ENCODE measurements around the gene UGT2B15. TPM values are rescaled to one million over a fixed set of nuclear protein-coding genes. Genes with fewer than 3 reads are reported as not detected.
"Not testable (repeated sequence)": the region's sequence is repeated elsewhere in the genome, so short reads cannot be mapped to it uniquely, and the experiment has no call there.

Gene UGT2B15
- total RNA-seq: not detected in 2 replicates

DNA sequence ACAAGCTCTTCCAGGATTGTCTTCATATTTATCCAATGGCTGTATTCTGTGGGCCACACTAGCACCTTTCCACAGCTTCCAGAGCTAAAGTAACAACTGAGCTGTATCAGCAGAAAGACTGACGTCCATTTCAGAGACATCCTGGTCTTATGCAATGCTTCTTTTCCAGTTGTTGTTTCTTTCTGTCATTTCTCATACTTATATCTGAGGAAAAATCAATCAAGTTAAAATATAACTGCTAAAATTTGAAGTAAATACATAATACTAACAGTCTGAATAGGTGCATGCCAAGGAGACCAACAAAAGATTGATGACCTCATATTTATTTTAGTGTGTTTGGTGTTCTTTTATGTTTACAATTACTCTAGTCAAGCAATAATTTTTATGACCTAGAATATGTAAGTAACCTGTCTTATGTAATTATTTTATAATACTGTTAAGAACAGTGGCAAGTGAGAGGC is at the start of gene UGT2B15:
Gene UGT2B15 (minus strand): TSS at position 174 of the 461 bp plus-strand sequence. CDS start 34 bp downstream, at position 140.
- DNase-seq (ENCODE audit: low read depth in 2 of 2): not testable (repeated sequence)

DNA sequence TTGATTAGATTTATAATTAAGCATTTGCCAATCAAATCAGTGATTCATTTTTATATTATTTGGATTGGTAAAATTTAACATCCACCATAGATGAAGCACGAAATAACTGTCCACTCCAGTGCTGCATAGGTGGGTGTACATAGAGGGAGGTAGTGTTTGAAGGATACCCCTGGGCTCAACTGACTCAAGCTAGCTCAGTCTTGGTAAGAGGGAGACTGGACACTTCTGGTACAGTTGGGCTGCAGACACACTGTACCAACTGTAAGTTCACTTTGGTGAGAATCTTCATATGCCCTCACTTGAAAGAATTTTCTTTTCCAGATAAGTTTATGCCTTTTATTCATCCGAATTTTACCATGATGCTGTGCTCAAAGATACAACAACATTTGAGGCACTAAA is 48.6 kb upstream of the UGT2B15 start:
- no peak for DNase-seq (ENCODE audit: low read depth in 2 of 2)

DNA sequence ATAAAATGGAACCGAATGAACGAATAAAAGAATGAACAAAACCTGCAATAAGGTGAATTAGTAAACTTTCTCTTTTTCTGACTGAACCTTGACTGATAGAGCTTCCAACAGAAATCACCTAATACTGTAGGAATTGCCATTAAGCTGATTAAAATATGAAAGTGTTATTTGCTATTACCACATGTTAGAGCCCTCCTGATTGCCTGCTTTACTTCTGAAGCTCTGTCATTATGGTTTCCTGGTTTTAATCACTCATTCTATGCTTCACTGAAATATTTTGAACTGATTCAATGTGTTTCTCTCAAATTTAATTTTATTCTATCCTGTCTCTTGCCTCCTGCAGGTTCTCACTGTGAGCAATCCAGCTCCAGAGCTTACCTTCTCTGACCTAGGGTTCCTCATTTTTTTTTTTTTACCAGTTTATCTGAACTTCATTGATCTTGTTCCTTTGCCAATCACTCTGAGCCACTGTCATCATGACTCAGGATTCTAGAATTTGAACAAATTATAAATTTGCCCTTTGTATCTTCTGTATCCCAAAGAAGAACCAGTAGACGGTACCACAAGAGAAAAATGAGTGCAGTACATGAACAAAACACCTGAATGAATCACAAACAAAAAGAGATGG is 48.1 kb upstream of the UGT2B15 start:
- DNase-seq (ENCODE audit: low read depth in 2 of 2): no peak

DNA sequence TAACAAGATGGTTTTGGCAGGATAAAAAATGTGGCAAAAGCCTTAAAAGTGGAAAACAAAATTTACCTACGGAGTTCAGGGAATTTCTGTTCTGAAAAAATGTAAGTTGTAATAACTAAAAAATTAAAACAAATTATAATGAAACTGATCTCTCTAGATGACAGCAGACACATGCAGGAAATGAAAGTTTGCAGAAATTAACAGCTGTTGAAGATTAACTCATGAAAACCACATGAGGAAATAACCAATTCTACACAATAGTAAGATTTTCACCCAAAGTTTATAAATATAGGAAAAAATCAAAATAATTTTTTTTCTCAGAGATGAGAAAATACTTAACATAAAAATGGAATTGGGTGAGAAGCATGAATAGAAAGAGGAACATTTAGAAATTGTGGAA is 47.5 kb upstream of the UGT2B15 start:
- no peak for DNase-seq (ENCODE audit: low read depth in 2 of 2)

DNA sequence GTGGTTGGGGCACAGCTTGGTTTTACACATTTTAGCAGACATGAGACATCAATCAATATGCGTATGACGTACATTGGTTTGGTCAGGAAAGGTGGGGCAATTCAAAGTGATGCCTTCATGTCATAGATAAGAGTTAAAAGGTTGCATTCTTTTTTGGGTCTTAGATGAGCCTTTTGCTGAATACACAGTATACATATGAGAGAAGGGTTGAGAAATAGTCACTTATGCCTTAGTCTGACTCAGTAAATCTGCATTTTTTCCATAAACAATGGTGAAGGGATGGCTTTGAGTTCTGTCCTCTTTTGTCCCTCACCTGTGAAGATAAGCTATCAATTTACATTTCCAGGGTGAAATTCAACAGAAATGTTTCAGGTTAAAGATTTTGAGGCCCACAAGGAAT is 43.9 kb upstream of the UGT2B15 start:
- DNase-seq (ENCODE audit: low read depth in 2 of 2): no peak

DNA sequence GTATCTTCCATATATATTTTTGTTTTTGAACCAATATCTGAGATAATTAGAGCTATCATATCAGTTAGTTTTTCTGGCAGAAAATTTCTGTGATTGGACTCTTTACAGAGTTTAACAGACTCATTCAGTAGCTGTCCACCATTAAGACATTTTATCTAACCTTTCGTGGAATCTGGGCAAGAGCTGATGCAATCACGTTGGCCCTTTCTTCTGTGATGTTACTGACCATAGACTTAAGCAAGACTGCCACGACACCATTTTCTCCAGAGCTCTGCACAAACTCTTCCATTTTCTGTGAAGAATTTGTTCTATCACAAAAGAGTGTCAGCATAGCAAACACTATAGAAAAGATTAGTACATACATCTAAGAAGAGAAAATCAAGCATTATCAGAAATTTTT is 41.8 kb upstream of the UGT2B15 start:
- DNase-seq (ENCODE audit: low read depth in 2 of 2): no peak

DNA sequence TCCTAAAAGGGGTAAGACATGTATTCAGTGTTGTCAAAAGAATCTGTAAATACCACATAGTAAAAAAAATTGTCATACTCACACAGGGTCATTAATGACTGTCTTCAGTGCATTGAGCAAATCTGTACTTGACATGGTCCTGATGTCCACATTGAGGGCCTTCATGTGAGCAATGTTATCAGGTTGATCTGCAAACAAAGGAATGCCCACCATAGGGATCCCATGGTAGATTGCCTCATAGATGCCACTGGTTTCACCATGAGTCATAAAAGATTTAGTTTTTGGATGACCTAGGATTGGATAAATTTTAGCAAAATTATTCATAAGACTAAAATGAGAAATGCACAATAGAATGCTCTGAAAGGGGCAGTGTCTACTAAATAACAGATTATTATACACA is 38.1 kb upstream of the UGT2B15 start:
- DNase-seq (ENCODE audit: low read depth in 2 of 2): no peak

DNA sequence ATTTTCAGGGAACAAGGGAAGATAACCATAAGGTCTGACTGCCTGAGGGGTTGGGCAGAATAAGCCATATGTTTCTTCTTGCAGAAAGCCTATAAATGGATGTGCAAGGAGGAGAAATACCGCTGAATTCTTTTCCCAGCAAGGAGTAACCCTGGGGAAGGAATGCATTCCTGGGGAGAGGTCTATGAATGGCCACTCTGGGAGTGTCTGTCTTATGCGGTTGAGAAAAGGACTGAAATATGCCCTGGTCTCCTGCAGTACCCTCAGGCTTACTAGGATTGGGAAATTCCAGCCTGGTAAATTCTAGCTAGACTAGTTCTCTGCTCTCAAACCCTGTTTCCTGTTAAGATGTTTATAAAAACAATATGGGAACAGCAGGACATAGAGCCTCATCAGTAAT is 32.7 kb upstream of the UGT2B15 start:
- not testable (repeated sequence) for DNase-seq (ENCODE audit: low read depth in 2 of 2)

DNA sequence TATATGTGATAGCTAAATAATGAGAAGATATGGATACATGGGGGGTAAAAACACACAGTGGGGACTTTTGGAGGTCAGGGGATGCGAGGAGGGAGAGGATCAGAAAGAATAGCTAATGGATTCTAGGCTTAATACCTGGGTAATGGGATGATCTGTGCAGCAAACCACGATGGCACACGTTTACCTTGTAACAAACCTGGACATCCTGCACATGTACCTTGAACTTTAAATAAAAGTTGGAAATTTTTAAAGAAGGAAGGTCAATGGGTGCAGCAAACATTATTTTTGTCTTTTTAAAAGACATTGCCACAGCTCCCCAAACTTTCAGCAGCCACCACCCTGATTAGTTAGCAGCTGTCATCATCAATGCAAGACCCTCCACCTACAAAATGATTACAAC is 29.7 kb upstream of the UGT2B15 start:
- DNase-seq (ENCODE audit: low read depth in 2 of 2): no peak

DNA sequence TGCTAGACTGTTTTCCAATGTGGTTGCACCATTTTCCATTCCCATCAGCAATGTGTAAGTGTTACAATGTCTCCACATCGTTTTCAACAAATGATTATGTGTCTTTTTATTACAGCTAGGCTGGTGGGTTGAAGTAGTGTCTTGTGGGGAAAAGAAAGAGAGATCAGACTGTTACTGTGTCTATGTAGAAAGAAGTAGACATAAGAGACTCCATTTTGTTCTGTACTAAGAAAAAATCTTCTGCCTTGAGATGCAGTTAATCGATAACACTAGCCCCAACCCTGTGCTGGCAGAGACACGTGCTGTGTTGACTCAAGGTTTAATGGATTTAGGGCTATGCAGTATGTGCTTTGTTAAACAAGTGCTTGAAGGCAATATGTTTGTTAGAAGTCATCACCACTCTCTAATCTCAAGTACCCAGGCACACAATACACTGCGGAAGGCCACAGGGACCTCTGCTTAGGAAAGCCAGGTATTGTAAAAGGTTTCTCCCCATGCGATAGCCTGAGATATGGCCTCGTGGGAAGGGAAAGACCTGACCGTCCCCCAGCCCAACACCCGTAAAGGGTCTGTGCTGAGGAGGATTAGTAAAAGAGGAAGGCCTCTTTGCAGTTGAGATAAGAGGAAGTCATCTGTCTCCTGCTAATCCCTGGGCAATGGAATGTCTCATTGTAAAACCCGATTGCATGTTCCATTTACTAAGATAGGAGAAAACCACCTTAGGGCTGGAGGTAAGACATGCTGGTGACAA is 23.0 kb upstream of the UGT2B15 start:
- DNase-seq (ENCODE audit: low read depth in 2 of 2): no peak

DNA sequence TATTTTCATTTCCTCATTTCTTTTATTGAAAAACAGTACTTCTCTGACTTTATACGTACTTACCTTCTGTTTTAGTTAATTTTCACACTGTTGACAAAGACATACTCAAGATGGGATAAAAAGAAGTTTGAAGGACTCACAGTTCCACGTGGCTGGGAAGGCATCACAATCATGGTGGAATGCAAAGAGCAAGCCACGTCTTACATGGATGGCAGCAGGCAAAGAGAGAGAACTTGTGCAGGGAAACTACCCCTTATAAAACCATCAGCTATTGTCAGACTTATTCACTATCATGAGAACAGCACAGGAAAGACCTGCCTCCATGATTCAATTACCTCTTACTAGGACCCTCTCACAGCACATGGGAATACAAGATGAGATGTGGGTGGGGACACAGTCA is 20.7 kb upstream of the UGT2B15 start:
- no peak for DNase-seq (ENCODE audit: low read depth in 2 of 2)

DNA sequence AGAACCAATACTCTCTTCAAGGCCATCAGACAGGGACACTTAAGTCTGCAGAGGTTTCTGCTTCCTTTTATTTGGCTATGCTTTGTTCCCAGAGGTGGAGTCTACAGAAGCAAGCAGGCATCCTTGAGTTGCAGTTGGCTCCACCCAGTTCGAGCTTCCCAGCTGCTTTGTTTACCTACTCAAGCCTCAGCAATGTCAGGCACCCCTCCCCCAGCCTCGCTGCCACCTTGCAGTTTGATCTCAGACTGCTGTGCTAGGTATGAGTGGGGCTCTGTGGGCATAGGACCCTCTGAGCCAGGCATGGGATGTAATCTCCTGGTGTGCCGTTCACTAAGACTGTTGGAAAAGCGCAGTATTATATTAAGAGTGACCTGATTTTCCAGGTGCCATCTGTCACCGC is 12.6 kb upstream of the UGT2B15 start:
- no peak for DNase-seq (ENCODE audit: low read depth in 2 of 2)

DNA sequence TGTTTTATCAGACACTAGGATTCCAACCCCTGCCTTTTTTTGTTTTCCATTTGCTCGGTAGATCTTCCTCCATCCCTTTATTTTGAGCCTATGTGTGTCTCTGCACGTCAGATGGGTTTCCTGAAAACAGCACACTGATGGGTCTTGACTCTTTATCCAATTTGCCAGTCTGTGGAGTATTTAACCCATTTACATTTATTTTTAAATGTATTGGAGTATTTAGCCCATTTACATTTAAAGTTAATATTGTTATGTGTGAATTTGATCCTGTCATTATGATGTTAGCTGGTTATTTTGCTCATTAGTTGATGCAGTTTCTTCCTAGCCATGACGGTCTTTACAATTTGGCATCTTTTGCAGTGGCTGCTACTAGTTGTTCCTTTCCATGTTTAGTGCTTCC is 10.8 kb upstream of the UGT2B15 start:
- DNase-seq (ENCODE audit: low read depth in 2 of 2): not testable (repeated sequence)

DNA sequence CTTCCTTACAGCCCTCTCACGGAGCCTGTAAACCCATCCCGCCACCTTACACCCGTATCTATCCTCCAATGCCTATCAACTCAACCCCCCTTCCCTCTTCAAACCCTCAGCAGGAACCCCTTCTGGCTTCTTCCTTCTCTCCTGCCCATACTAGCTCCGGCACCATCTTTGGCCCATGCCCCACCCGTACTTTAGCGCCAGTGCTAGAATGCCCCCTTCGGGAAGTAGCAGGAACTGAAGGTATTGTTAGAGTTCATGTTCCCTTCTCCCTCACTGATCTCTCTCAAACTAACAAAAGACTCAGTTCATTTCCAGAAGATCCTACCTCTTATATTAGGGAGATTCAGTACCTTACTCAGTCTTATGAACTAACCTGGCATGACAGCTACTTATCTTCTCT is 2.7 kb upstream of the UGT2B15 start:
- no peak for DNase-seq (ENCODE audit: low read depth in 2 of 2)

DNA sequence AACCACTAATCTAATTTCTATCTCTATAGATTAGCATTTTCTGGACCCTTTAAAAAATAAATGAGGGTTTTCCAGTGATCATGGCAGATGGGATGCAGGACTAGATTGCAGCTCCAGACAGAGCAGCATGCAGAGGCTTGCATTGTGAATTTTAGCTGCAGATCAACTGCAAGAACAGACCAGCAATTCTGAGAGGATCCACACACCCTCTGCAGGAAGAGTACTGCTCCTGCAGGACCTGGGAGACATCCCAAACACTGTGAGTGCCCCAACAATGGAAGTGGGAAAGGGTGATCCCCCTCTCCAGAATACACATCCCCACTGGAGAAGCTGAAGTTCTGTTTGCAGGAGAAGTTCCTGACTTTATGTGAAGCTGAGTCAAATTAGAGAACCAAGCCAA is 765 bp upstream of the UGT2B15 start:
- not testable (repeated sequence) for DNase-seq (ENCODE audit: low read depth in 2 of 2)

DNA sequence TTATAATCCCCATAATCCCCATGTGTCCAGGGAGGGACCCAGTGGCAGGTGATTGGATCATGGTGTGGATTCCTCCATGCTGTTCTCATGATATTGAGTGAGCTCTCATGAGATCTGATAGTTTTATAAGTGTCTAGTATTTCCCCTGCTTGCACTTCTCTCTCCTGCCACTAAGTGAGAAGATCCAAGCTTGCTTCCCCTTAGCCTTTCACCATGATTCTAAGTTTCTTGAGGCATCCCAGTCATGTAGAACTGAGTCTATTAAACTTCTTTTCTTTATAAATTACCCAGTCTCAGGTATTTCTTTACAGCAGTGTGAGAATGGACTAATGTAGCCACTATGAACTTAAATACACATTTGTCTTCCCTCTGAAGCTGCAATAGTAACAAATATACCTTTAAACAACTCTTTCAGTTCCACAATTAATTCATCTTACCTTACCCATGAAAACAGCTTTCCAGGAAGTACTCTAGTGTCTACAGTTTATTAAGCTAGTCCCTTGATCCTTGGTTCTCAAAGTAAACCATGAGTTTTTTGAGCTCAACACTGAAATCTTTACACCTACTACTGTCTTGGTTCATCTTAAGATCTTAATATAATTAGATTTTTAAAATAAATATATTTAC is 1.8 kb downstream of the UGT2B15 start:
- DNase-seq (ENCODE audit: low read depth in 2 of 2): not testable (repeated sequence)

DNA sequence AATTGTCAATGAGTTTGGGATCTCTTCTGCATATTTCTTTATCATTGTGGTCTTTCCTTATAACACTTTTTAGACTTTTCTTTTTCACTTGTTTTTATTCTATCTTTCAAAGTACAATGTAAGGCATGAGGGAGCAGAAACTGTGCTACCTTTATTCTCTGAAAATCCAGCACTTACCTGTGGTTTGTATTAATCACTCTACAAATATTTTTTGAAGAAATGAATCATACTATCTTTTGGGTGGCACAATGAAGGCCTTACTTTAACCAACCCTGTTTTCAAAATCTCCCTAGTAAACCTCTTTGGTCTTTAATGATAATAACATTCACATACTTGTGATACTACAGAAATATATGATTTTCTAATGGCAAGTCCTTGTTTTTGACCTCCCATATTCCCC is 2.9 kb downstream of the UGT2B15 start:
- DNase-seq (ENCODE audit: low read depth in 2 of 2): not testable (repeated sequence)

DNA sequence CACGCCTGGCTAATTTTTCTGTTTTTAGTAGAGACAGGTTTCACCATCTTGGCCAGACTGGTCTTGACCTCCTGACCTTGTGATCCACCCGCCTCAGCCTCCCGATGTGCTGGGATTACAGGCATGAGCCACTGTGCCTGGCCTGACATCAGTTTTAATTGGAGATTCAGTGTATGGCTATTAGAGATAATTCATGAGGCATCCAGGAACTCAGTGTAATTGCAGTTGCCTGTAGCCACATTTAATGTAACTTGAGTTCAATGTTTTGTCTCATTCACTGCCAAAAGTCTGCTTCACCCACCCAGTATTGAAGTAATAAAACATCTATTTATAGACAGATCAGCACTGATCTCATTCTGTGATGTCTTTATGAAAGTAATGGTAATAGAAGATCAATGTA is 5.7 kb downstream of the UGT2B15 start:
- DNase-seq (ENCODE audit: low read depth in 2 of 2): not testable (repeated sequence)

DNA sequence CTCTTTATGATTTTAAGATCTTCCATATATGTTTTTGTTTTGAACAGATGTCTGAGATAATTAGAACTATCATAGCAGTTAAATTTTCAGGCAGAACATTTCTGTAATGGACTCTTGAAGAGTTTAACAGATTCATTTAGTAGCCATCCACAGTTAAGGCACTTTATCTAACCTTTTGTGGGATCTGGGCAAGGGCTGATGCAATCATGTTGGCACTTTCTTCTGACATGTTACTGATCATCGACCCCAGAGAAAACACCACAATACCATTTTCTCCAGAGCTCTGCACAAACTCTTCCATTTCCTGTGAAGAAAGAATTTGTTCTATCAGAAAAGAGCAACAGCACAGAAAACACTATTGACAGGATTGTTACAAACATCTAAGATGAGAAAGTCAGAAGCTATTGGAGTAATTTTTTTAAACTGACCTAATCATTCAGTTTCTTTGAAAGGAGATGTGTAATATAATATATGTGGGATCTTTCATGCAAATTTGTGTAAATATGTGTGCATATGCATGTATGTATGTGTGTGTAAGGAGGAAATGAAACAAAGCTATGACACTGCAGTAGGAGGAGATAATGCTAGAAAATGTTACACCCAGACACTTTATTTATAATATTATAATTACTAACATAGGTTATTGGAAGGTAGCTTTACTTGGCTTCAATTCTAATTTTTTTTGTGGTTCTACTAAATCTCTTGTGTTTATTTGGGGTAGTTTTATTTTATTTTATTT is 7.4 kb downstream of the UGT2B15 start:
- DNase-seq (ENCODE audit: low read depth in 2 of 2): not testable (repeated sequence)

DNA sequence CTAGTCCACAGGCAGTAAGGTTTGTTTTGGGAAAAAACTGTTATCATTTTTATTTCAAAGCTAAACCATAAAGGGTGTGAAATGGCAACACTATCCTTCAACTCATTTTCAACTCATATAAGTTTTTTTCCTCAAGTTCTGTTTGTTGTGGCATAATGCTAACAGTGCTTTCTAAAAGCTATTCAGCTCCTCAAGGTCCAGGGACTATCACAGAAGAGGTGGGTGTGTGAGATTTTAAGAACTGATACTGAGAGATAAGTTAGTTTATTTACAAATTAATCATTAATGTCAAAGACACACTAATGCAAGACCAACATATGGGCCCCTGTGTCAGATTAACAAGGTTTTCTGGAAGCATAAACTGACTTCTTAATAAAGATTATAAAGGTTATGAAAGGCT is 11.8 kb downstream of the UGT2B15 start:
- no peak for DNase-seq (ENCODE audit: low read depth in 2 of 2)

DNA sequence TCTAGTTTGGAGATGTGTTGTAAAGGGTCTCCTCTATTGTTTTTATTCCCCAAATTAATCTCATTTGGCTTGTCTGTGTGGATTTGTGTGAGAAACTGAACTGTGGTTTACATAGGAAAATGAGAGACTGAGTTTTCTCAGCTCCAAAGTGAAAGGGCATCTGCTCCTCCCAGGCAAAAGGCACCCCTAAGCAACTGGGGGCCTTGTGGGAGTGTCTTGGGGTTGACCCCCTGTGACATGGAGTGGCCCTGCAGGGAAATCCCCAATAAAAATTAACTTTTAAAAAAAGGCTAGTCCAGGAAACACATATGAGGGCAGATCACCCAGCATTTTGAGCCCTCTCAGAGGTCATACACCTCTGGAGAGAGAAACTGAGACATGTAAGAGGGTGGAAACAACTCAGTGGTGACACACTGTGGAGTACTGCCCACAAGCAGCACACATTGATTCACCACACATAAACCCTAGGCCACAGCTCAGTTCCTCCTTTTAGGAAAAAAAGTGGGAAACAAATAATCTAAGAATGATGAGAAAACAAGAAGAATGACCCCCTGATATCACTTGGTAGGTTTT is 13.3 kb downstream of the UGT2B15 start:
- not testable (repeated sequence) for DNase-seq (ENCODE audit: low read depth in 2 of 2)

All from lung microvascular endothelial cell (primary cell).